Measurements from ENCODE around the gene TMEM179.
A peak's percentile ranks its signal among the peaks of the same experiment; 100 is the strongest.
"Not testable (repeated sequence)": the region's sequence is repeated elsewhere in the genome, so short reads cannot be mapped to it uniquely, and the experiment has no call there.

TMEM179 gene

GRCh38 chr14:104585966-104586697 is 18.4 kb downstream of the TMEM179 start:
- no peak for DNase-seq

DNA sequence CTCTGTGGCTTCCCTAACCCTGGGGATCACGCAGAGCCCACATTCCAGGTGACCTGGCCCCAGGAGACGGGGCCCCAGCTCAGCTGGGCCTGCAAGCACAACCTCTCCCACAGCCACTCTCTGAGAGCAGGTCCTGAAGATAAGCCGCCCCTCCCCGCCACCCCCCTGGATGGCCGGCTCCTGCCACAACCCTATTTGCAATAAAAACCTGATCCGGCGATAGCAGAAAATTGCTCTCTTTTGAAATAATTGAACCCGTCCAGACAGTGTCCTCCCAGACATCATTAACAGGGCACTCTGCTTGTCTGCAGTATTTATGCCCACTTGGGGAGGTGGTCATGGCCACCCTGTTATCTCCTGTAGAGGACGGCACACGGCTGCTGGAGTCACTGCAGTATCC is 20.0 kb downstream of the TMEM179 start:
- no peak for DNase-seq

GRCh38 chr14:104583424-104584306 is 20.9 kb downstream of the TMEM179 start:
- DNase-seq, result no peak

GRCh38 chr14:104582662-104583061 is 21.9 kb downstream of the TMEM179 start:
- no peak for DNase-seq

DNA sequence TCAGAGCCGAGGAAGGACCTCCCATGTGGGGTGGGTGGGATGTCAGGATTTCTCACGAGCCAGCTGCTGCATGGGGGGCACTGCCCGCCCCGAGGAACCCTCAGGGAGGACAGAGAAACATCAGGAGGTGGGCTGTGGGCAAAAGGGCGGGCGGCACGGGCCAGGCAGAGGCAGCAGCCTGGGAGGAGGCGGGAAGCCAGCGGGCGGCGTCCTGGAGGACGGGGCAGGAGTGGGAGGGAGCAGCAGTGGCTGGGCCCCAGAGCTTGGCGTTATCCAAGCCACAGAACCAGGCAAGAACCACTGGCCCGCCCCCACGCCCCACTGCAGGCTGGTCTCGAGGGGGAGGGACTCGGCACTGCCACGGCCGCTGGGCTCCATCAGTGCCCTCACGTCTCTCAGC is 22.6 kb downstream of the TMEM179 start:
- no peak for DNase-seq

GRCh38 chr14:104581521-104581920 is 23.1 kb downstream of the TMEM179 start:
- DNase-seq, result no peak

DNA sequence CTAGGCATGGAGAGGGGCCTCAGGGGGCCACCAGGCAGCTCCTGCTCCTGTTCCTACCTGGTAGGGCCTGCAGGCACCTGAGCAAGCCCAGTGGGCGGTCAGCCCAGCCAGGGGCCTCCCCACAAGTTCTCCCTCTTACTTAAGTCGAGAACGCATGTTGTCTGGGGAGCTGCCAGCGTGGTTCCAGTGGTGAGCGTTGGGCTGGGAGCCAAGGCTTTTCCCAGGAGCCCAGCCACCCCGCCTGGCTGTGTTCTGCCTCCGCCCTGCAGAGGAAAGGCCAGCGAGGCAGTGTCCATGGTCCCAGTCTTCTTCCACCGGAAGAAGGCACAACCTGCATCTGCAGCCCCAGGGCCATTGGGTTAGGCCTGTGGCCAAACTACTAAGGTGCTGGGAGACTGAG is 23.6 kb downstream of the TMEM179 start:
- DNase-seq, result peak; percentile 63

DNA sequence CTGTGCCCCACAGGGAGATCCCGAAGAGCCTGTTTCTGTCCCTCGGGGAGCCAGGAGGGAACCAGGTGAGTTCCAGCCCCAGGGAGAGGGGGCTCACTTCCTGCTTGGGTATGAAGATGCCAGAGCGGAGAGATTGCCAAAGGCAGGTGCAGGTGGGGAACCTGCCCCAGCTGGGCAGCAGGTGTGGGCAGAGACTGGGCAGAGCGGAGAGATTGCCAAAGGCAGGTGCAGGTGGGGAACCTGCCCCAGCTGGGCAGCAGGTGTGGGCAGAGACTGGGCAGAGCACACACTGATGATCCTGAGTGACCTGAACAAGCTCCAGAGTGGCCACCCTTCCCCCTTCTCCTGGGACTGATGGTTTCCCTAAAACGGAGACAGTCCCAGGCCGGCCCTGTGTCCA is 24.6 kb downstream of the TMEM179 start:
- DNase-seq, result not testable (repeated sequence)

GRCh38 chr14:104579507-104579906 is 25.1 kb downstream of the TMEM179 start, which contains the start of gene C14orf180:
C14orf180 (plus strand) TSS chr14:104579764; CDS start chr14:104586431, 6,667 bp downstream.
- DNase-seq, result no peak

DNA sequence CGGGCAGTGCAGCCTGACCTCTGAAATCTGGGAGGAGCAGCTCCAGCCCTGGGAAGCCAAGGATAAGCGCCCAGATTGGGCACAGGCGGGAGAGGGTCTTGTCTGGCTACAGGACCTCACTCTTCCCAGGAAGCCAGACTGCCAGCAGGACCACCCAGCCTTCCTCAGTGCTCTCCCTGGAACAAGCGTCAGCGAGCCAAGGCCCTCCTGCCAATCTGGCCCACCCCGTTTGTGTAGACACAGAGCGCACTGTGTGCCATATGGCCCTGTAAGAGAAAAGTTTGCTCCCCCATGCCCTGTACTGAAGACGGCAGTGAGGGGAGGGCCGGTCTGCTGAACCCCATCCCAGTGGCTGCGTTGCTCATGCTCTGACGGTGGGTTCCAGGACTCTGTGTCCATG is 26.3 kb downstream of the TMEM179 start:
- DNase-seq, result no peak

GRCh38 chr14:104577847-104578301 is 26.7 kb downstream of the TMEM179 start:
- DNase-seq, result no peak

DNA sequence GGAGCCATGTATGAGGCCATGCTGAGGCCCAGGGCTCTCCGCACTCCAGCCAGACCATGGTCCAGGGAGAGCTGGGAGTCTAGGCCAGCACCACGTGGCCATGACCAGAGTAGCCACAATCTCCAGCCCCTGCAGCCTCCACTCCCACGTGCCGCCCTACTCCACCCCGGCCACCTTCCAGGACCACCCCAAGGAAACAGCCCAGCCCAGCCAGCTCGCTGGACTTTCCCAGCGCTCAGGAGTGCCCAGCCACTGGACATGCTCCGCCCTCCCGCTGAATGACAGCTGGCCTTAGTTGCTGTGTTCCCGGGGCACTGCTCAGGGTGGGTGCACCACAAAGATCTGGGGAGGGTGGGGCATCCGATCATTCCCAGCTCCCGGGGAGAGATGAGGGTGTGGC is 27.1 kb downstream of the TMEM179 start:
- no peak for DNase-seq

DNA sequence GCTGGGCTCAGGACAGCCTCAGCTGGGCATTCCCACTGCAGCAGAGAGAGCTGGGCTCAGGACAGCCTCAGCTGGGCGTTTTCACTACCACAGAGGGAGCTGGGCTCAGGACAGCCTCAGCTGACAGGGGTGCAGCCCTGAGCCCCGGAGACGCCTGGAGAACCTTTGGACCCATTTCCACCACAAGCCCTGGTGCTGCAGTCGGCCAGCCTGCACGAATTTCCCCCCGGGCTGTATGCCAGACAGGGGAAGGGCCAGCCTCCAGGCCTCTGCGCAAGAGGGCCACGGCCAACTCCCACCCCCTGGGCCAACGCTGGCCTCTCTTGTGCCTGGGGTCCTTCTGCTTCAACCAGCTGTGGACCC is 27.6 kb downstream of the TMEM179 start:
- no peak for DNase-seq

DNA sequence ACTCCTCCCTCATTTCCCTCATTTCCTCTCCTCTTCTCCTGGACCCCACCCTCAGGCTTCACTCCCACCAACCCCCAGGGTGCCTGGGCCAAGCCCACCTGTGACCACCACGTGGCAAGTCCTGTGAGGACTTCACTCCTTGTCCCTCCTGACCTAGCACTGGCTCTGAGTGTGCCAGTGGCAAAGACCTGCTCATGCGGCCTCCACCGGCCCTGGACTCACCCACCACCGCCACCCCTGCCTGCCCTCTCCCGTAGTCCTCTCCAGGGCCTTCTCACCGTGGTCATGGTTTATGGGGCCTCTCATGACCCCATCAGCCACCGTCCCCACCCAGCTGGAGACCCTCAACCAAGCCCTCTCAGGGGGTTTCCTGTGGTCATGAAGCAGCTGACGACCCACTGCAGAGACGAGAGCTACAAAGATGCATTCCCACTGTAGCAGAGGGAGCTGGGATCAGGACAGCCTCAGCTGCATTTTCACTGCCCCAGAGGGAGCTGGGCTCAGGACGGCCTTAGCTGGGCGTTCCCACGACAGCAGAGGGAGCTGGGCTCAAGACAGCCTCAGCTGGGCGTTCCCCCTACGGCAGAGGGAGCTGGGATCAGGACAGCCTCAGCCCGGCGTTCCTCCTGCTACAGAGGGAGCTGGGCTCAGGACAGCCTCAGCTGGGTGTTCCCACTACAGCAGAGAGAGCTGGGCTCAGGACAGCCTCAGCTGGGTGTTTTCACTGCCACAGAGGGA is 28.2 kb downstream of the TMEM179 start:
- DNase-seq, result no peak

GRCh38 chr14:104574978-104575583 is 29.5 kb downstream of the TMEM179 start:
- DNase-seq, result no peak

GRCh38 chr14:104574536-104574935 is 30.0 kb downstream of the TMEM179 start:
- no peak for DNase-seq

DNA sequence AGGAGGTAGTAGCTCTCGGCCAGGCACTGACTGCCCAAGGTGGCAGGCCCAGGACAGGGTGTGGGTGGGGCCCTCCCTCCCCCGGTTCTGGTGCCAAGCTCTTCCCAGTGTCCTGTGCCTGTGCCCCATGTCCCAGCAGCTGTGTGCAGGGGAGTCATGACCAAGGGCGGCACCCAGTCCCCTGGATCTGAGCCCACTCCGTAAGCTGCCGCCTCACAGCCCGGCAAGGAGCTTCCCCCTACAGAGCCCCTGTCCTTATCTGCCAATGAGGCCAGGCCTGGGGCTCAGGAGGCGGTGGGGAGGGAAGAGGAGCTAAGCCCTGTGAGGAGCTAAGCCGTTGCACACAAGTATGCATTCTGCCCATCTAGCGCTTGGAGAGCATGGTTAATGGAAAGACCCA is 30.6 kb downstream of the TMEM179 start:
- no peak for DNase-seq

DNA sequence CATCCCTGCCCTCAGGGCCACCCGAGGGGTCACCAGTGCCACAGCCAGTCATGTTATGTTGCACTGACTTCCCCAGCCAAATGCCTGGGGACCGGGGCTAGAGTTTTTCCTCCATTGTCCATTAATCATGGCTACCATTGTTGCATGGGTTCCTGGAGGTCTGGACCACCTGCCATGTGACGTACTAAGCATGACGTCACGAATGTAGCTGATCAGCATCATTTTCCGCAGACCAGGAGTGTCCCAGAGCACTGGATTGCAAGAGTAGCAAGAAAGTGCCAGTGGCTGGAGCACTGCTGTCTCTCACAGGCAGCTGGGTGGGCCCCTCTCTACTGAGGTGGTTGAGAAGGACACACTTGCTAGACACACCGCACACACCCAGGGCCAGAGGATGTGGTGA is 31.9 kb downstream of the TMEM179 start:
- DNase-seq, result no peak

GRCh38 chr14:104572024-104572626 is 32.4 kb downstream of the TMEM179 start:
- DNase-seq, result no peak

DNA sequence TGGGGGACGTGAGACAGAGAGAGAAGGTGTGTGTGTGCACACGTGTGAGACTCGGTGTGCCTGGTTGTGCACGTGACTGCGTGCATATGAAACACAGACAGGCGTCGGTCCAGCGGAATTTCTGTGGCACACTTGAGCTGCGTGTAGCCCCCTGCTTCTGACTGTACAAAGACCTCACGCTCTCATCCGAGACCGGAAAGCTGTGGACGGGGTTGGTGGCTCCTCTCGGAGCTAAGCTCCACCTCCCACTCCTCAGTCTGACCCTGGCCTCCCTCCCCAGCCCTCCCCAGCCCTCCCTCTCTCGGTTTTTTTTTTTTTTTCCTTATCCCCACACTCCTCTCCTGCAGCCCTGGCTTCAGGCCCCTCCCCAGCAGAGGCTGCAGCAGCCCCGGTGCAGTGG is 33.3 kb downstream of the TMEM179 start:
- DNase-seq, result no peak

GRCh38 chr14:104569435-104569834 is 35.1 kb downstream of the TMEM179 start:
- no peak for DNase-seq

- no peak for DNase-seq
Observed at GRCh38 chr14:104568620-104569019, 36.0 kb downstream of the TMEM179 start.

DNA sequence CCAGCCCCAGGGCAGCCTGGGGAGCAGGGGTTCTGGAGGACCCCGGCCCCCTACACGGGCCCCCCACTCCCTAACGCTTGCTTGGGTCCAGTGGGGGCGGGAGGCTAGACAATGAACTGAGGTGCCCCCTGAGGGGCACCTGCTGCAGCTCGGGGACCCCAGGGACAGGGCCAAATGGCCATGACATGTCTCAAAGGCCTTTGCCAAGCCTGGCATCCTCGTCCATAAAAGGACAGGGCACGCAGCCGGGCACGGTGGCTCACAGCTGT is 36.7 kb downstream of the TMEM179 start:
- no peak for DNase-seq
